ENCODE results near the gene PKP1. TPM values are rescaled to one million over a fixed set of nuclear protein-coding genes. Genes with fewer than 3 reads are reported as not detected.

Gene PKP1
- polyA plus RNA-seq, 1 donor (not counting 4 experiments of a cell fraction or from before 2014, with no cell fraction given), result 169 TPM

DNA sequence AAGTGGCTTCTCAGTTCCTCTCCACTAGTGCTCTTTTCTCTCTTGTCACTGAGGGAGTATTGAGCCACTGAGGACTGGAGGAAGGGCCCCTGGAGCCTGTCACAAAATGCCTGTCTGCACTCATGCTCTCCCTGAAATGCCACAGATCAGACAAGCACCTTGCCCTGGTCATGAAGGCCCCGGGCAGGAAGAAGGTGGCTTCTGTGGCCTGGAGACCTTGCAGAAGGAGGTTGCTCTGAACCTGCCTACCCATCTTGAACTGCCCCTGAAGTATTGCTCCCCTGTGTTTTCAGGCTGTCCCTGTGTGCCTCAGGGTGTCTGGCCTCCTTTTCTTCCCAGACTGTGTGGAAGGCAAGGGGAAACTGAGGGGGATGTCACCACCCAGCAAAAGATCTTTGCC, 3.1 kb downstream of the PKP1 start:
- no peak for TF ChIP-seq CTCF (optimal IDR thresholded peaks at IDR 0.05 in 1 of 3, IDR thresholded peaks at IDR 0.05 in 1 of 3, conservative IDR thresholded peaks at IDR 0.05 in 1 of 3; ENCODE audit: extremely low read depth in 1 of 3, insufficient read depth in 2 of 3, low read length in 3 of 3)
- Histone ChIP-seq H3K4me2 (ENCODE audit: control insufficient read depth, extremely low read depth, insufficient read depth, low read depth, low read length) (peak overlapping the region; percentile 87), H3K4me1 (ENCODE audit: control insufficient read depth, extremely low read depth, insufficient read depth, low read length) (peaks cover 66% of the 10 kb centered on the region), H4K20me1 (ENCODE audit: control insufficient read depth, extremely low read depth, insufficient read depth, low read length) (peaks cover 3% of the 10 kb centered on the region), H3K4me3 (ENCODE audit: control insufficient read depth in 2 of 3, extremely low read depth in 1 of 3, insufficient read depth in 2 of 3, low read depth in 1 of 3, low read length in 3 of 3) (peak overlapping the region; percentile 86 to 92 (median 91)), H3K79me2 (ENCODE audit: control insufficient read depth, insufficient read depth, low read length) (peaks cover 70% of the 10 kb centered on the region), H3K27ac (ENCODE audit: control insufficient read depth, insufficient read depth, low read length) (peak overlapping the region; percentile 91), H3K27me3 (ENCODE audit: control insufficient read depth, extremely low read depth, insufficient read depth, low read length) (no peaks in the 10 kb centered on the region), H3K9me1 (ENCODE audit: control insufficient read depth, extremely low read depth, insufficient read depth, low read length) (peaks cover 14% of the 10 kb centered on the region), H3K9ac (ENCODE audit: control insufficient read depth, extremely low read depth, insufficient read depth, low read length) (peak overlapping the region; percentile 97), H2AFZ (ENCODE audit: control insufficient read depth, low read length) (no peak overlapping the region), H3K9me3 (ENCODE audit: control insufficient read depth, low read depth, low read length) (no peaks in the 10 kb centered on the region), H3K36me3 (ENCODE audit: control insufficient read depth in 2 of 2, extremely low read depth in 1 of 2, insufficient read depth in 2 of 2, low read length in 2 of 2) (peaks cover 25 to 32% of the 10 kb centered on the region in 2 experiments)
- FAIRE-seq (no peak), DNase-seq (ENCODE audit: low read depth, low spot score) (no peak)
- dilution Hi-C loops (cut with MboI; ENCODE audit: extremely low pct_ligation_motif_present, low sequenced_read_pairs), result no loop called here

DNA sequence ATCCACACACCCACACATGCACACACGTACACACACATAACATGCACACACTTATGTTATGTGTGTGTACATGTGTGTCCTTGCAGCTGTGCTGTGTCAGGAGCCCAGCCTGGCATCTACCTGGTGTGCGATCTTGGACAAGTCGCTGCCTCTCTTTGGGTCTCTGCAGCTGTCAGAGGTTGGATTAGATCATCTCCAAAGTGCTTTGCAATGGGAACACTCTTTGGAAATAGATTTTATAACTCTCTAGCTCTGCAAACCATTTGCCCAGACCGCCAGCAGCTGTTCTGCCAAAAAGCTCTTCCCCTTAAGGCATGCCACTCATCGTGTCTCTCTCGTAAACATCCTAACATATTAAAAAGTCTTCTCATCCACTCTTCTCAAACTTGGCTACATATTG, 4.7 kb downstream of the PKP1 start:
- Histone ChIP-seq H3K4me1 (ENCODE audit: control insufficient read depth, extremely low read depth, insufficient read depth, low read length) (peaks cover 77% of the 10 kb centered on the region), H3K9ac (ENCODE audit: control insufficient read depth, extremely low read depth, insufficient read depth, low read length) (peak overlapping the region; percentile 97), H3K9me1 (ENCODE audit: control insufficient read depth, extremely low read depth, insufficient read depth, low read length) (peaks cover 24% of the 10 kb centered on the region), H3K79me2 (ENCODE audit: control insufficient read depth, insufficient read depth, low read length) (peaks cover 82% of the 10 kb centered on the region), H3K36me3 (ENCODE audit: control insufficient read depth in 2 of 2, extremely low read depth in 1 of 2, insufficient read depth in 2 of 2, low read length in 2 of 2) (peaks cover 32 to 47% of the 10 kb centered on the region in 2 experiments), H3K9me3 (ENCODE audit: control insufficient read depth, low read depth, low read length) (no peaks in the 10 kb centered on the region), H3K4me3 (ENCODE audit: control insufficient read depth in 2 of 3, extremely low read depth in 1 of 3, insufficient read depth in 2 of 3, low read depth in 1 of 3, low read length in 3 of 3) (peak overlapping the region; percentile 13 to 92 (median 91)), H4K20me1 (ENCODE audit: control insufficient read depth, extremely low read depth, insufficient read depth, low read length) (peaks cover 3% of the 10 kb centered on the region), H3K27ac (ENCODE audit: control insufficient read depth, insufficient read depth, low read length) (peak overlapping the region; percentile 91), H2AFZ (ENCODE audit: control insufficient read depth, low read length) (no peak overlapping the region), H3K4me2 (ENCODE audit: control insufficient read depth, extremely low read depth, insufficient read depth, low read depth, low read length) (peak overlapping the region; percentile 87), H3K27me3 (ENCODE audit: control insufficient read depth, extremely low read depth, insufficient read depth, low read length) (no peaks in the 10 kb centered on the region)
- TF ChIP-seq EZH2 (IDR thresholded peaks at IDR 0.05; ENCODE audit: low read length) (no peak), CTCF (optimal IDR thresholded peaks at IDR 0.05 in 1 of 3, IDR thresholded peaks at IDR 0.05 in 1 of 3, conservative IDR thresholded peaks at IDR 0.05 in 1 of 3; ENCODE audit: extremely low read depth in 1 of 3, insufficient read depth in 2 of 3, low read length in 3 of 3) (no peak)
- dilution Hi-C loops (cut with MboI; ENCODE audit: extremely low pct_ligation_motif_present, low sequenced_read_pairs), result no loop called here
- FAIRE-seq, result no peak
- no peak for DNase-seq (ENCODE audit: low read depth, low spot score)
